HG03354 (cell line): Measurements from ENCODE around the gene RYK.
A peak's percentile ranks its signal among the peaks of the same experiment; 100 is the strongest.

Source experiments
- ATAC-seq: cut with Tn5 transposase; IDR thresholded peaks from one replicate; pipeline ENCODE4 v1.9.1; 2021; ENCODE audit warnings: mild to moderate bottlenecking; ENCODE audit not compliant: unreplicated experiment, poor library complexity, severe bottlenecking

The RYK gene

DNA sequence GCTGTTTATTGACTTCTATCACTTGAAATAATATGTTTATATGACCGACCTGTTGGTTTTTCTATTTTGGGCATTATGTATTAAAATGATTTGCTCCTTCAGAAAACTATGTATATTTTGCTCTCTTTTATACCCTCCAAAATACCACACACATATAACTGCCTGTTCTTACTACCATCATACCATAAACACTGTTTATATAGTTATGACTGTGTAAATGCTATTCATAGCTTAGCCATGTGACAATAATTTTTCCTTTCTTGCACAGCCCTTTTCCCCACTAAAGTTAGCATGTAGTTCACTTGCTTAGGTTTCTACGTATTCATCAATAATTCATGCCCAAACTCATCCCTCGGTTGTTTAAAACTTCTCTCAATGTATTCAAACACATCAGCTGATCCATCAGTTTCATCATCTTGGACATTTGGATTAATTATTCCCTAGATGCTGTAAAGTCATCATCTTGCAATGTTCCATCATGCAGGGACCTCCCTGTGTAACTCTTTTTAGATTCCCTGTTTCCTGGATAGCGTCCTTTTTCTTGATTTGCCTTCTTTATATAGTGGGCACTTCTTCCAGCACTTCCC is 8.2 kb upstream of the RYK start:
- ATAC-seq = no peak

DNA sequence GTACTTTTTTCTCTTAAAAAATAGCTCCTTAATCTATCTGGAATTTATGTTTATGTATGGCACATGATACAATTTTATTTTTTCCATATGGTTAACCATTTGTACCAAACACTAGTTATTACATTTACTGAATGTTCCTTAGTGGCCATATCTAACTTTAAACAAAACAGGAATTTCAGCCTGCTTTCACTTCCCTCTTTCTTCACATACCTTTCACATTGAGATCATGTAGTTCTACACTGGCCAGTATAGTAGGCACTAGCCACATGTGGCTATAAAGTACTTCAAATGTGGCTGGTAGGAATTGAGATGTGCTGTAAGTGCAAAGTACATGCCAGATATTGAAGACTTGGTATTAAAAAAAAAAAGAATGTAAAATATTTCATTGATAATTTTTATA is 4.7 kb upstream of the RYK start:
- ATAC-seq = no peak

DNA sequence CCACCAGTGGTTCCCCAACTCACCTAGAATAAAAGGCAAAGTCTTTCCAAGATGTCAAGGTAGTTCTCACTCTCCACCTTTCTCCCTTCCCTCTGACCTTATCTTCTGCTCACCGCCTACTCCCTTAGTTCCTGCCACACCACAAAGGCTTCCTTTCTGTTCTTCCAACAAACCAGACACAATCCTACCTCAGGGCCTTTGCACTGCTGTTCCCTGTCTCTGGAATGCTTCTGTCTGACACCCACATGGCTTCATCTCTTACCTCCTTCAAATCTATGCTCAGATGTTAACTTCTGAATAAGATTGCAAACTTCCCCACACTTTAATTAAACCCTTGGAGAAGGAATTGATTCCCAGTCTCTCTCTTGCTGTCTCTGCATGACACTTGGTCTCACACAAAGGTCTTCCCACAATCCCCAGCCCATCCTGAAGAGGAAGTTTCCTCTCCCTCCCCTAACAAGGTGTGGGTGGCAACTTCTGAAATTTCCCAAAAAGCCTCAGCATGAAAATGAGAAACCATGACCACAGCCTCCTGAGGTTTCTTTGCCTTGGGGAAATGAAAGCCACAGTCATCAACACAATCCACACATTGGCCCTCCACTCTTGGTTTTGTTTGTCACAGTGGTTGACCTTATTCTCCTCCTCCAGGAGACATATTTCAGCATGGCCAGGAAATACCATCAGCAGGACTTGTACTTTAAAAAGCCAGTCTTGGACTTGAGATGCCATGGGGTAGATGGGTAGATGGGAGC is 3.0 kb upstream of the RYK start:
- no peak for ATAC-seq

DNA sequence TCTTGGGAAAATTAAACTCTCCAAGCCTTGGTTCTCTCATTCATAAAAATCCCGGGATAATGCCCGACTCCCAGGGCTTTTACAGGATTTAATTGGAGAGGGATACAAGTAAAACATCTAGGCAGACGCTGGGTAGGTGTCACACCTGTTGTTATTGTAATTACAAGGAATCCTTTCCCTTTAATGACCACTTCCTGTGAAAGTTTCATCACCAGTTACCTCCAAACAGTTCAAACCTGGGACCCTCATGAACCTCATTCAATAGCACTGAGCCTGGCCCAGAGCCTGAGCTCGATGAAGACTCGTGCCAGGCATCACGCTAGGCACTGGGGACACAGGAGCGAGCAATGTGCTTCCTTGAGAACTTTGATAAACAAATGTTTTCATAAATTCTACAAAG is 2.1 kb upstream of the RYK start:
- no peak for ATAC-seq

DNA sequence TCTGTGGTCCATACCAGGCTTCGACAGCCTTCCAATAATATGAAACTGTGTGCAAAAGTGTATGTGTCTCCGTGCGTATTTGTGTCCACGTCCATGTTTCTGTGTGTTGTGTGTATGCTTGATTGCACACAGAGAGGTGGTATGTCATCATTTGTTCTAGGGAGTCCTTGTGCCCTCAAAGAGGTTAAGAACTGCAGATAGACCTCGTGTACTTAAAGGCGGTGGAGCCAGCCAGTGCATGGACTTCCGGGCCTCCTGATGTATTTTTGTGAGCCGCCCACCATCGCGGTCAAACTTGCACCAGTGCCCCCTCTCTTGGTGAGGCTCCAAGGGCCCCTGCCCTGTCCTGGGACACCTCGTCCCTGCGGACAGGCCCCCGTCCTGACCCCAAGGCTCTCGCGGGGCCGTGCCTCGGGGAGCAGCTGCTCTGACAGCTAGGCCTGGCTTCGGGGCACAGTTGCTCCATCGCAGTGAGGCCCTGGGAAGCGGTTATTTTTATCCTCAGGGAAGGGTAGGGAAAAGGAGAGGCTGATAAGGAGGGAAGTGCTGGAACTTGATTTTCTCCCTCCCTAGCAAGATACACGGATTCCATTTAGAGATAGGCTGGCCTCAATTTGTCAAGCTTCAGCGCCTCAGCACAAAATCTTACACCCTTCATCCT is 1.2 kb upstream of the RYK start:
- ATAC-seq = no peak

DNA sequence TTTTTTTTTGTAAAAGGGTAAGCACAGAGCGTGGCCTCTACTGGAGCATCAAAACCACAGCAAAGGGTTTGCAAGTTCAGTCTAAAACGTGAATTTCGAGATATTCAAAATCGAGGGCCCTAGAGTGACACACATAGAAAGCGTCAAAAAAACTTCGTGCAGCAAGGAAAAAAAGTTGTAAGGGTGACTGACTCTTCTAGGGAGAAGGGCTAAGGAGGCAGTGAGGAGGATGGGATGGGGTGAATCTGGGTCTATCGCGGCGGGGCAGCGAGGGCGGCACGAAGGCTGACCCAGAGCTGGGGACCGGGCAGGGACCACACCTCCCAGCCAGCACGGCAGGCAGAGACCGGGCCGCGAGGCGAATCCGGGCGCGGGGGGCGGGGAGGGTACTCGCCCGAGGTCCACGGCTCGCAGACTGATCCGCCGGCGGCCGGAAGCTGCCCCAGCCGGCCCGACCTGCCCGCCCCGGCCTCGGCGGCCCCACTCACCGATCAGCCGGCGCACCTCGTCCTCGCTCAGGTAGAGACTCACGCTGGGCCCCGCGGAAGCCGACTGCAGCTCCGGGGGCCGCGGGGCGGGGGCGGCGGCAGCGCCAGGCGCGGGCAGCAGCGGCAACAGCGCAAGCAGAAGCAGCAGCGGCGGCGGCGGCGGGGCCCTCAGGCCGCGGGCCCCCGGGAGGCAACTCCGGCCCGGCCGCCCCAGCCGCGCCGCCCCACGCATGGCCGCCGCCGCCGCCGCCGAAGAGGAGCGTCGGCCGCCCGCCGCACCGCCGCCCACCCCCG is 533 bp downstream of the RYK start:
- peak; percentile 51 for ATAC-seq

DNA sequence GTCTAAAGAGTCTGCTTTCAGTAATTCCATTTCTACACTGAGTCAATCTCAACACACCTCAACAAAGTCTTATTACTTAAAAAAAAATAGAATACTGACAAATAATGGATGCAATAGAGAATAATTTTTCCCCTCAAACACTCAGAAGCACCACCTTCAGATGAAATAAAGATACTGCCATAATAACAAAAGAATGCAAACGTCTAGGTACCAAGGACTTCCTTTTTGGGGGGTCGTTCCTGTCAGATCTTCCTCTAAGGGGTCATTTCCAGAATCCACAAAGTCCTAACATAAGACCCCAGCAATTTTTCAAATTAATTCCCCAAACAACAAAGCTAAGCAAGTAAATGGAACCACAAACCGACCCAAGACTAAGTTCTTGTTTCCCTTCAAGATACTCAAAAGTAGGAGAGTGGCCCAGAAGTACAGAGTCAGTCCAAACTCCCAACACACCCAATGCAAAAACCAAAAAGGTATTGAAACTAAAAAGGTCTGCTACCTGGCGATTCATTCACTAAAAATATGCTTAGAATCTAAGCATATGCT is 1.3 kb downstream of the RYK start:
- peak; percentile 4 for ATAC-seq

DNA sequence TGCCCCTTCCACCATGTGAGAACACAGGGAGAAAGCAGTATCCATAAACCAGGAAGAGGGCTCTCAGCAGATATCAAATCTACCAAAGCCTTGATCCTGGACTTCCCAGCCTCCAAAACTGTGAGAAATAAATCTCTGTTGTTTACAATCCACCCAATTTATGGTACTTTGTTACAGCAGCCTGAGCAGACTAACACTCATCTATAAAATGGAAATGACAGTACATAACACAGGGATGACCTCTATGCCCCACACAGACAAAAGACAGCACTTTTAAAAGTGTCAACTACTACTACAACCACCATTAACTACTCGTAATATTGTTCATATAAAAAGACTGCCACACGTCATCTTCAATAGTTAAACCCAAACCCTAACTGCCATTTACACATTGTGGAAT is 5.7 kb downstream of the RYK start:
- no peak for ATAC-seq

DNA sequence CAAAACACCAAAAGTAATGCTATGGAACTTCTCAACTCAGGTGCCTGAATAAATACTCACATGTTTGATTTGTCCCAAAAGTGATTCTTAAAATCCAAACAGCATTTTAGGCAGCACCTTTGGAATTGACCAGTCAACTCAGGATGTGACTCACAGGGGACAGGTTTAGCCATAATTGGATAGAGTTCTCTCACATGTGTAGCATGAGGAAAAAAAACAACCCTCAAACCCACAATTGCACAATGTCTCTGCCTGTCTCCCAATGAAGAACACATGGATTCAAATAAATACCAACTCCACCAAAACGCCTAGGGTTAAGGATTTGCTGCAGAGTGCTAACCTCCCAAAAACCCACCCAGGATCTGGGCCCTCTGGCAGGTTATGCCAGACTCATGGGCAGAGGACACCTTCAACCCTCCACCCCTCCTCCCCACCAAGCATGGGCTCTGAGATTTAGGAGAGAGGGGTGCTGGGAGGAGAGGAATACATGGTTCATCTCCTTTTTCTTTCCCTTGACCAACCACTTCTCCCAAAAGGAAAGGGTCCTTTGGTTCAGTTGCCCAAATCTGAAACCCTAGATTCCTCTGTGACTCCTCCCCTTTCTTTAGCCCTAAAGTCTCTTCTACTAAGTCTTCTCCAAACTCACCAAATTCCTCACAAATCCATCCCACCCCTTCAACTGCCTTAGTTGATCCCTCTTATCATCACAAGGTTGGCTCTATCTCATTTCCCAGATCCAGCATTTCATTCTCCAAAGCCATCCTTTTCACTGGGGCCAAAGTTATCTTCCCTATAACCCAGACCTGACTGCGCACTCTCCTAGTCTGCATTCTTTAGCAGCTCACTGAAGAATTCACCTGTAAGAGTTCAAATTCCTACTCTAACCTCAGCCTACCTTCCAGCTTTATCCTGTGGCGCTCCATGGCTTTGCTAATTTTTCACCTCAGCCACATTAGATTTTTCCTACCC is 7.7 kb downstream of the RYK start:
- ATAC-seq = no peak

DNA sequence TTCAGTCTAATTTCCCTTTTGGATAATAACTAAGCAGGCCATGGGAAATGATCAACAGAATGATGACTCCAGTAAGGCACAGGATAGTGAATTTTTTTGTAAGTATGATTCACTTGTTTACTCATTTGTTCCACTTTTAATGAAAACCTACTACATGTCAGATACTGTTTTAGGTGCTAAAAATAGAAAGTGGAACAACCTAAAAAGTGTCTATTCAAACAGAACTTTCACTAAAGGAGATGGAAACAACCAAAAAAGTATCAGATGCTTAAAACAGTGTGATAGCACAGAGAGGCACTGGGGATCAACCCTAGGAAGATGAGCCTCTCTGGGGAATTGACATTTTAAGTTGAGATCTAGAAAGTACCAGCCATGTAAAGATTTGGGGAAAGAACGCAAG is 11.1 kb downstream of the RYK start:
- peak; percentile 46 for ATAC-seq

DNA sequence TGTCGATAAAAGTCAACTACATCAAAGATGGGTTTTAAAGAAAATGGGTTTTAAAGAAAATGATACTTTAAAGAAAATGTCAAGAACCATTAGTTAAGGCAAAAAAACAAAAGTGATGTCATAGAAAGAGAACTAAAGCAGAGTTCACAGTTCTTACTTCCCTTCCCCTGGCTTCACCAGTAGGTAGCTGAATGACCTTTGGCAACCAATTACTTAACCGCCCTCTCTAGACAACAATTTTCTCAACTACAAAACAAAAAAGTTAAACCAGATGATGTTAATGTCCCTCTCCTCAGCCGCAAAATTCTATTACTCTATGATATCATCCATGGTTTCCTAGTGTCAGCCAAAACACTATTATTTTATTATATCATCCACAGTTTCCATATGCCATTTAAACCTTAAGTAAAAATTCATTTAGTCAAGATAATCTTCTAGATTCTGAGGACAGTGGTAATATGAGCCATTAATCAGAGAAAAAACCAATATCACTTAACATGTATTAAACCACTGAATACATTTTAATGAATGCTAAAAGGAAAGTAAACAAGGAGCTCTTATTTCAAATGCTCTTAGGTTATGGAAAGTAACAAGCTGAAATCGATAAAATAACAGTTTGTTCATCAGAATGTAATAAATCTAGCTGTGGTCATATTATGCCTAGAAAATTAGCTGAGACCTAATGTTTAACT is 13.1 kb downstream of the RYK start:
- no peak for ATAC-seq

DNA sequence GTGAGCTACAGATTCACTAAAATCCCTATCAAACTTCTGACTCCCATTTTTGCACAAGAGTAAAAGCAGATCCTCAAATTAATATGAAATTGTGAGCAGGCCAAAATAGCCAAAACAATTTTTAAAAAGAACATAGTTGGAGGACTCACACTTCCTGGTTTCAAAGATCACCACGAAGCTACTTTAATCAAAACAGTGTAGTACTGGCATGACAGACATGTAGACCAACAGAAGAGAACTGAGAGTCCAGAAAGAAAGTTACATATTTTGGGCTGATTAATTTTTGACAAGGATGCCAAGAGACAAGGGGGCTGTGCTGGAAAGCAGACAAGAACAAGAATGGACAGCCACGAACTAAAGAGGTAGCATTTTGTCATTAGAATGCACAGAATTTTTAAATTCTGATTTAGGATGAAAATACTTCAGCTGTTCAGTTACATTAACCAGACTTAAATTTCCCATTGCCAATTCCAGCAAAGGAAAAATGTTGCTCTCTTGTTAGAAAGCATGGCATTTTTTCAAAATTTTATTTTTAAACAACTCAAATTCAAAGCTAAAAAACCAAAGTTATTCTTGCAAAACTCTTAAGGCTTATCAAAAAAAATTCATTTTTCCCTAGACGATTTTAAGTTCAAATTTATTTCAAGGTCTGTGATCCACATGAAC is 14.0 kb downstream of the RYK start:
- ATAC-seq = peak; percentile 73

DNA sequence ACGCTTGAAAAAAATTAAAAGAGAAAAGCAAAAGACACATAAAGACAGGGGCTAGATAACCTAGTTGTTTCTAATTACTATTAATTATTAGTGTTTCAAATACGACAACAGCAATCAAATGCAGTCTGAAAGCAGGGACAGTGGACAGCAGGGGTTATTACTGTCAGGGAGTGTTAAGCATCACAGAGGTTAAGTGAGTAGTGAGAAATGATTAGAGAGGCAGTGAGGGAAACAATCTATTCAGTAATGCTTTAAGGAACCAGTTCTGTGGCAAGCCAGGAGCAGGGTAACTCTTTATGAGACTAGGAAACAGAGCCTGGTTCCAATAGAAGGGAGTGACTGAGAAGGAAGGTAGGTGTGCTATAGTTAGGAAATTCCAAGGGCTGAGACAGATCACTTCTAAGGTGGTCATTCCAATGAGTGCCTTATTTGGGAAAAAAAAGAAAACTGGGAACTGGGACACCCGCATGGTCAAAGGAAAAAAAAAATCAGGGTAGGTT is 15.0 kb downstream of the RYK start:
- ATAC-seq = no peak

DNA sequence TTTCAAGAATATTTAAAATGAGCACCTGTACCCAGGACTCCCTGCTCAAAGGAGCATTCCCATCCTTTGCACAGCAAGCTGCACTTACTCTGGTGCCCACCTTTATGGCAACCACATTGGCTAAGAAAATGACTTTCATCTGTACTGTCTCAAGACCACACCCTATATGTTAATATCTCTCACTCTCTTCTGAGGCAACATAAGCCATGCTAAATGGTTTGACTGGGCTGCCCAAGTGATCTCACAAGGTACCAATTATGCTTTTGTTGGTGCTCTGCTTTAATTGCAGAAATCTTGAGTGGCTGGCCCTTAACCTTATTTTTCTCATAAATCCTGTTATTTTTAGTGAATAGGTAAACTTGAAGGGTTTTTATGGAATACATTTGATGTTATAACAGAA is 17.7 kb downstream of the RYK start:
- no peak for ATAC-seq

DNA sequence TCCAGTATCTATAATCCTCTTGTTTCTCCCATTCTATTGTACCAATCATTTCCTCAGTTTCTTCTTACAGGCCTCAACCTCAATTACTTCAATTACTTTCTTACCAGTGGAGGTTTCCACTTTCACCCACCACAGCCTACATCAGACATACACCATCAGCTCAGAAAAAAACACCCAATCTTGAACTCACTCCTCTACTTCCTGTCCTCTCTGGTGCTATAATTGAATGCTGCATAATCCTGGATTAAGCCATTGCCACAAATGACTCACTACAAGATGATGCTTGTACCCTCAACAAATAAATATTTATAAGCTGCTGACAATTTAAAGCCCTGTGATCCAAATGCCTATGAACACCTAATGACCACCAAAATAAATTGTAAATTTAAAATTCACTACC is 18.5 kb downstream of the RYK start:
- ATAC-seq = peak; percentile 40

DNA sequence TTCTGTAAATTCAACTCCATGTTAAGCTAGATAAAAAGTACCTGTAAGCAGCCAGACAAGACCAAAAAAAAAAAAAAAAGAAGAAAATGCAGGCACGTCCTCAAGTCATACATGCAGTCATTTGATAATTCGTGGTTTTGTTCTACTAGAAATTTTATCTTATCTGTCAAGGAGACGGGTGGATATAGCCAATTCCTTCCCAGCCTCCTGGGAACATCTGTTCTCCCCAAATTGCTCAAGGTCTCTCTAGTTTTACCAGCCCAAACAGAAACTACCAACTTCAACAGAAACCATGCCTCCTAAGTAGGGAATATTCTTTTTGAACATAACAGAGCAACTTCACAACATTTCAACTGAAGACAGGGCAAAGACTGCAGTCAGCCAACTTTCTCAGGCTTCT is 19.5 kb downstream of the RYK start:
- no peak for ATAC-seq

DNA sequence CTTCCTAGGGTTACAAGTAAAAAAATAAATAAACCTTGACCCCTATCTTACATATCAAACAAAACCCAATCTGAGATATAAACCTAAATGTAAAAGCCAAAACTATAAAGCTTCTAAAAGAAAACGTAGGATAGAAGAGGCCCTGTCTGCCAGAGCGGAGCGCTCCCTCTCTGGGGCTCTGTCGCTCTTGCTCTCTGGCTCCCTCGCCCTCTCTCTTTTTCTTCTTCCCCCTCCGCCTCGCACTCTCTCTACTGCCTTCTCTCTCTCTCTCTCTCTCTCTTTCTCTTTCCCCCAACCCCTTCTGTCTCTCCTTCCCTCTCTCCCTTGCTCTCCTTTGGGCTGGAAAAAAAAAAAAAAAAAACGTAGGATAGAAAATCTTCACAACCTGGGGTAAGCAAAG is 21.6 kb downstream of the RYK start:
- no peak for ATAC-seq

DNA sequence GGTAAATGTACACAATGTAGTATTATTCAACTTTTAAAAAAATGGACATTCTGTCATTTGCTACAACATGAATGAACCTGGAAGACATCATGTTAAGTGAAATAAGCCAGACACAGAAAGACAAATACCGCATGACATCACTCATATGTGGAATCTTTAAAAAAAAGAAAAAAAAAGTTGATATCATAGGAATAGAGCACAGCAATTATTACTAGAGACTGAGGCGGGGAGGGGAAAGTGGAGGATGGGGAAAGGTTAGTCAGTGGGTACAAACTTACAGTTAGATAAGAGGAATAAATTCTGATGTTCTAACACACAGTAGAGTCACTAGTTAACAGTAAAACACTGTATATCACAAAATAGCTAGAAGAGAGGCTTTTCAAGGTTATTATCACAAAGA is 22.2 kb downstream of the RYK start:
- no peak for ATAC-seq
